NCI-H2081 treated with DMSO at 0.1 percent for 48 hours (cell line): ENCODE data around the gene CASKIN2.

Source experiments
- DNase-seq: peaks from one replicate; lab custom pipeline; 2025; lab: John Stamatoyannopoulos, UW

The CASKIN2 gene

DNA sequence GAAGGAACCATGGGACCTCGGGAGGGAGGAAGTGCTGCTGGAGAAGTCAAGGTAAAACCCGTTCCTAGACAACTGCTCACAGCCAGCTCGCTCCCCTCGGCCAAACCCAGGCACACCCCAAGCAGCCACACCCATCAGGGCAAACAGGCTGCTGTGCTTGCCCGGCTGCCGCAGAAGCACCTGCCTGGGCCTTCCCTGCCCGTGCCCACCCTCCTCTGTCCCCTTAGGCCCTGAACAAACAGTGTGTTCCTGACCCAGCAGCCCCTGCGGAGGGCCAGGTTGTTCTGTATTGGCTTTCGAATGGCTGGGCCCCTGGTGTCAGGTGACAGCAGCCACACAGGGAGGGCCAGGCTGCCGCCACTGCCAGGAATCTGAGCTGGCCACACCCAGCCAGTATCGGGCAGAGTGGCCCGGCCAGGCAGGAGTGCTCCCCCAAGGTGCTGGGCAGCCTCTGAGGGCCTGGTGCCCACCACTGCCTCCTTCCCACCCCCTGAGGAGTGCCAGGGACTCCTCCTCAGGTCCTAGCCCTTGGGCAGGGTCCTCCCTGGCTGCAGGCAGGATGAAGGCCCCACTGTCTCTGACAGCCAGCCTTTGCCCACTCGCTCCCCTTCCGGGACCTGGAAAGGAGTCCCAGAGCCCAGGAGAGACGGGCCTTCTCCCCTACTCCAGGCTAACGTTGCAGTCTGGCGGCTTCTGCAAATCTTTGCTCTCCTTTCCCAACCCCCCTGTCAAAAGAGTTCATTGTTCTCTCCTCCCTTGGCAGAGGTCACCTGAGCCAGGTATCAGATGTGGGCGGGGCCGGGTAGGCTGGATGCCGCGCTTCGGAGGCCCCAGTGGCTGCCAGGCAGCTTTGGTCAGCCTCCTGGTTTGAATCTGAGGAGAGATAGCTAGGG is 34.2 kb upstream of the CASKIN2 start:
- no peak for DNase-seq

- DNase-seq: no peak
Observed at GRCh38 chr17:75548813-75549212, 33.5 kb upstream of the CASKIN2 start.

DNA sequence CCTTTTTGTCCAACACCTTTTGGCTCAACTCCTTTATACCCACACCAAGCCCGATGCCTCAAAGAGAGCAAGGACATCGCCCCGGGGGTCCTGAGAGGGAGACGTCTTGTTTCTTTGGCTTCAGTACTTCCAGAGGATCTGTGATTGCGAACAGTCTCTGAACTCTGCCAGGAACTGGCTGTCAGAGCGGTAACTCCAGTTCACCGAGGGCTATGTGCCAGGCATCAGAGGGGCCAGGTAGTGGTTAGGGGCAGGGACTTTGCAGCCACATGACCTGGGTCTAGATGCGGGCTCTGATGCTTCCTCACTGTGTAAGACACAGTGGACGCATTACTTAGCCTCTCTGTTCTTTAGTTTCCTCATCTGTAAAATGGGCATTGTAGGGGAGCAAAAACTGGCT is 31.8 kb upstream of the CASKIN2 start:
- DNase-seq: no peak

DNA sequence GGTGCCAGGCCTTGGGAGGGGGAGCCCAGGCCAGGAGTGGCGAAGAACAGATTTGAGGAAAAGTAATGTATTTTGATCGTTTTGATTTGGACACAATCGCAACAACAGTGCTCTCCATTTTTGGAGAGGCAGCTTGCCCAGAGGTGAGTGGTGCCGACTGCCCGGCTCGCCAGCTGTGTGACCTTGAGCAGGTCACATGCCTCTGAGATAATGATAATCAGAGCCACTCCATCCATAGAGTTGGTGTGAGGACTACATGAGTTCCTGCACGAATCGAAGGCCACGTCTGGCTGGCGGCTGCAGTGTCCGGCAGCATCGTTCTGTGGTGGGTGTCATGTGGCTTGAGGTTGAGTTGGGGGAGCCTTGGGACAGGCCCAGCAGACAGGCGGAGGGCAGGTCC is 30.8 kb upstream of the CASKIN2 start:
- no peak for DNase-seq

- no peak for DNase-seq
Observed at GRCh38 chr17:75544250-75544649, 28.9 kb upstream of the CASKIN2 start.

- no peak for DNase-seq
Observed at GRCh38 chr17:75542728-75543336, 27.5 kb upstream of the CASKIN2 start.

DNA sequence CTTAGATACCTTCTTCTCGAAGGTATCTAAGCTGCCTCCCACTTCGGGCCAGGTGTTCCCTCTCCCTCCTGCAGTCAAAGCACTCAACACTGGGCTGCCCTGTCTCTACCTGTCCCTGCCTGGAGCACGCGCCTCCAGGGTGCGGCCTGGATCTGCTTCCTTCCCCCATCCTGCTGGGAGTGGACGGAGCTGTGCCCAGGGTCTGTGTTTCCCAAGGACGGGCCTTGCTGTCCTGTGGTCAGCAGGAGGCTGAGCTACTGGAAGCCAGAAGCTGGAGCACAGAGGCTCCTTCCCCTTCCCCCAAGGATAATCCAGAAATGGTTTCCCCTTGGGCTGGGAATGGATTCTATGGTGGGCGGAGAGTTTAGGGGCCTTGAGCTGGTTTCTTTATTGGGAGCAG is 26.9 kb upstream of the CASKIN2 start:
- DNase-seq: no peak

- DNase-seq: no peak
Observed at GRCh38 chr17:75540923-75541503, 25.7 kb upstream of the CASKIN2 start.

DNA sequence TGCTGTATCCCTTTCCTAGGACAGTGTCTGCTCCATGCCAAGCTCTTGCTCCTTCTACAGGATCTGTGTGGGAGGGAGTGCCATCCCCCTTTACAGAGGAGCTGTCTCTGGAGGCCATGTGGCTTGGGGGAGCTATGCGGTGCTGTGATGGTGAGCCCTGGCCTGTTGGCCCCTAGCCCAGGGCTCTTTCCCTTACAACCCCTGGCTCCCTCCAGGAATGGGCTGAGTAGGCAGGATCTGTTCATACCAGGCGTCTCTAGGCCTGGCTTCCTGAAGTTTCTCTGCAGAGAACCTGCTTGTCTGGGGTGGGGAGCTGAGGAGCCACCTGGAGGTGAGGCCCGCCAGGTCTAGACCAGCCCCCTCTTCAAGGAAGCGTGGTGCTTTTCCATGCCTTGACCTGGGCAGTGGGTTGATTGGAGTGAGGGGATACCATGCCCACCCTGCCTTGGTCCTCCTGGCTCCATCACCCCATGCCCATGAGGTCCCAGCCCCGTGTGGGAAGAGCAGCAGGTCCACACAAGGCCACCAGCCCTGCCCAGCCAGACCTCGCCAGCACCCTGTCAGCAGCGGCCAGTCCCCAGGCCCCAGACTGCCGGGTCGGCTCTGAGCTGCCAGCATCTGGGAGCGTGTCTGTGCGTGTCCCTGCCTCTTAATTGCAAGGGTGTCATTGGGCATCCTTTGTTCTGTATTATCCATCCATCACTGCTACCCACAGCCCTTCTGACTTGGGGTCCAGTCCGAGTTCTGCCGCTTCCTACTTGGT is 24.8 kb upstream of the CASKIN2 start:
- no peak for DNase-seq

DNA sequence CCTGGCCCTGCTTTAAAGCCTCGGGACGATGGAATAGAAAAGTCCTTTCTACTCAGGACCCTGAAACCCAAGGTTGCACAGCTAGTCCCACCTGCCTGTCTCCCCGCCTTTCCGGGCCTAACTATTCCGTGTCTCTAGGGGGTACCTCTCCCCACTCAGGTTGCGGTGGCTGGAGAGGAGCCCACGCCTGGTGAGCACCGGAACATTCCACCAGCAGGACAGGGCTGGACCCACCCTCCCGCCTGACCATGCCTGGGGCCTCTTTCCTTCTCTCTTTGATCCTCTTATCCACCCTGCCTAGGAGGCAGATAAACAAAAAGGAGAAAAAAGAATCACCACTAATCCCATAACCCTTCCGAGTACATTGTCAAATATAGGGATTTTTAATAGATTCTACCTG is 21.0 kb upstream of the CASKIN2 start:
- DNase-seq: no peak

DNA sequence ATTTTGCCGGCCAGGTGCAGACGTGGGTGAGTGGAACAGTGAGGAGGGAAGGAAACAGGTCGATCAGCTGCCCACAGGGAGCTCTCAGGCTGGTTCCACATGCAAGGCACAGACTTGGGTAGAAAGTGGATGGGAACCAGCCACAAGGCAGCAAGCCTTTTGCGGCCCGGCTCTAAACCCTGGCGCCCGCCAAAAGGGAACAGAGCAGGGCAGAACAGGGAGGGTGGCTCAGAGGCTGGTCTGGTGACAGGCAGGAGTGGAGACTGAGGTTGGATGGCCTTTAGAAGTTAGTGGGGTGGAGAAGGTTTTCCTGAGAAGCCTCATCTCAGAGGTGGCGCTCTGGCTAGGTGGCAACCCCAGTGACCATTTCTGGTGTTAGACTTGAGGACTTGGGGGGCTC is 20.5 kb upstream of the CASKIN2 start:
- DNase-seq: no peak

DNA sequence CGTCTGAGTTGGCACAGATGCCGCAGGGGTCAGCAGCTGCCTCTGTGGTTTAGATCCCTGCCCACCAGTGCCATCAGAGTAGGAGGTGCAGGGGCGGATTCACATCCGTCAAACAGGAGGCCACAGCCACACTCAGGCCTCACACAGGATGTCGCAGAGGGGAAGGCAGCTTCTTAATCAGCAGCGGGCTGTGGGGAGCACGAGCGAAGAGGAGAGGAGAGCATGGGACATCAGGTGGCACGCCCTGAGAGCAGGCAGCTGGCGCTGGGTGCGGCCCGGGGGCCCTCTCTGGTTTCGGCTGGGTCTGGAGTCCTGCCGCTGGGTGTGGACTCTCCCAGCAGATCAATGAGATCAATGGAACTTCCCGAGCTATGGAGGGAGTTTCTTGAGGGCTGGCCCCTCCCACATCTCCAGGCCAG is 19.8 kb upstream of the CASKIN2 start:
- DNase-seq: no peak

GRCh38 chr17:75531721-75532072 is 16.4 kb upstream of the CASKIN2 start:
- DNase-seq: no peak

GRCh38 chr17:75530837-75531720 is 15.7 kb upstream of the CASKIN2 start:
- DNase-seq: no peak

GRCh38 chr17:75526555-75527270 is 11.4 kb upstream of the CASKIN2 start:
- no peak for DNase-seq

- DNase-seq: no peak
Observed at GRCh38 chr17:75525806-75526554, 10.6 kb upstream of the CASKIN2 start.

DNA sequence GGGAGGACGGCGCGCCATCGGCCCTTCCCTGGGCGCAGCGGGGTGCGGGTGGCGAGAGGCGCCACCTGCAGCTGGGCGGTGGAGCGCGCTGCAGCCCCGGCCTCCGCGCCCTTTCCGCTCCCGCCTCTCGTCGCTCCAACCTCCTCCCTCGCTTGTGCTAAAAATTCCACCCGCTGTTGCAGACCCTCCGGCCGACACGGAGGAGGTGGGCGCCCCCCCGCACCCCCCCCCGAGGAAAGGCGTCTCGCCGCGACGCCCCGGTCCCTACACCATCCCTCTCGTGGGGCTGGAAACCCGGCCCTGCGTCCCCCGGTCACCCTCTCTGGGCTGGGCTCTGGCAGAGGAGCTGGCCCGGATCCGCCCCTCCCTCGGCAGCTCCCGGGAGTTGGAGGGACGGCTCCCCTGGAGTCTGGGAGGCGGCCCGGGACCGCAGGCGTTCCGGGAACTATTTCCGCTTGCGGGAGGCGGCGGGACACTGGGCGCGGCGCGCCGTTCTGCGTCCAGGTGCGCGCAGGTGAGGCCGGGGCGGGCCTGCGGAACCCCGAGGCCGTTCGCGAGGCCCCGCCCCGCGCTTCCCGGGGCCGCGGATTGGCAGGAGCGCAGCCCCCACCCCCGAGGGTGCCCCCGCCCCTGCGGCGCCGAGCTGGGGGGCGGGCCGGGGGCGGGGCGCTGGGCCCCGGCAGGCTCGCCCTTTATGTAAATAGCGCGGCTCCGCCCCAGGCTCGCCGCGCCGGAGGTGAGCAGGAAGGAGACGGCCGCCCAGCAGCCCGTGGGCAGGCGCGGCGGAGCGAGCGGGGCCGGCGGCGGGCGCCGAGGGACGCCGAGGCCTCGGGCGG is 9.9 kb upstream of the CASKIN2 start, which contains the start of gene LLGL2:
Gene LLGL2 (plus strand): TSS at position 728 of the 836 bp plus-strand sequence. CDS start 17,730 bp downstream, outside the sequence.
- DNase-seq: peak; percentile 62

- no peak for DNase-seq
Observed at GRCh38 chr17:75524269-75524969, 9.1 kb upstream of the CASKIN2 start.
